GM18526 (cell line): ENCODE measurements around the gene MYD88.

ENCODE experiments used
- POLR2A ChIP-seq: IDR thresholded peaks from 3 replicates; pipeline ENCODE4 v1.6.1; 2011; ENCODE audit not compliant: insufficient read length; ENCODE audit errors: extremely low read depth

MYD88 gene

DNA sequence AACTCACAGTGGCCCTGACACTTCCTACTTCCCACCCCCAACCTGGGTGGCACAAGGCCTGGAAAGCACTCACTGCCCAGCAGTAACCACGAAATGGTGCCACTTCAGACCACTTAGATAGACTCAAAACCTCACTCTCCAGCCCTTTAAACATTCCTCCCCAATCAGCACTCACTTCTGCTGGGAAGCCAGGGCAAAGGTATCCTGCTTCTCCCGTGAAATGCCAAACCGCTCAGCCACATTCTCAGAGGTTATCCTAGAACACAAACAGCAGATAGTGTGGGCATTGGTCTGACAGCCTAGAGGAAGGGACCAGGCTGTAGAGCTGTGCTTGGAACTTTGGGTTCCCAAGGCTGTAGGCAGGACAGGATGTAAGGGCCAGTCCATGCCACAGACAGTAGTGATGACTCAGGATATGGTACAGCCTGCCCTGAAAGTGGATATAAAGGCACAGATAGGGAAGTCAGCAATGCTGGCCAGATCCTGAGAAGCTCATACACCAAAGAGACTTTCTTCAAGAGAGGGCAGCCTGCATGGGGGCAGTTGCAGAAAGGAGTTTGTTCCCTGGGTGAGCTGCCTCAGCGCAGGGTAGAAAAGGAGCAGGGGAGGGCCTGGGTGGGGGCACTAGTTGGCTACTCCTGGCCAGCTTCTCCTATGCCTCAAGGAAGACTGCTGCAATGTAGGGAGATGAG, 10.7 kb upstream of the MYD88 start:
- no peak for TF ChIP-seq POLR2A

- TF ChIP-seq POLR2A = no peak
These were observed 10.2 kb upstream of the MYD88 start for GRCh38 chr3:38128303-38128655.

GRCh38 chr3:38129058-38129457, 9.4 kb upstream of the MYD88 start:
- TF ChIP-seq POLR2A = no peak

GRCh38 chr3:38130631-38131065, 7.8 kb upstream of the MYD88 start:
- no peak for TF ChIP-seq POLR2A

GRCh38 chr3:38131621-38132369, 6.7 kb upstream of the MYD88 start:
- TF ChIP-seq POLR2A = no peak

DNA sequence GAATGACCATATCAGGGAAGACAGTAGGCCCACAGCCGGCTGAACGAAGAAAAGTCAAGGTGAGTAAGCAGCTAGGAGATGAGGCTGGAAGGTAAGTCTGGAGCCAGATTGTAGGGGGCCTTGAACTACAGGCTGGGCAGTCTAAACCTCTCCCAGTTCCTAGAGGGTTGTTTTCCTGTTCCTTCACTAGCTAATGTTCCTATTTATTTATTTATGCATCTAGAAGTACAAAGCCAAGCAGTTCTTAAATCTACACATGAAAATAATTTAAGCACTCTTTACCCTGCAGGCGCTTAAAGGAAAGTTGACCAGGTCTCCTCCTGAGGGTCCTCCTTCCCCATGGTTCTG, 5.3 kb upstream of the MYD88 start:
- no peak for TF ChIP-seq POLR2A

GRCh38 chr3:38133557-38134405, 4.7 kb upstream of the MYD88 start:
- TF ChIP-seq POLR2A = no peak

- no peak for TF ChIP-seq POLR2A
These were observed 2.1 kb upstream of the MYD88 start for GRCh38 chr3:38136393-38136776.

- peak; percentile 81 for TF ChIP-seq POLR2A
These were observed 1.5 kb upstream of the MYD88 start, which contains the start of gene ACAA1 for GRCh38 chr3:38136777-38137614. Gene ACAA1 (minus strand): TSS chr3:38137127. CDS start chr3:38137035, 92 bp downstream.

DNA sequence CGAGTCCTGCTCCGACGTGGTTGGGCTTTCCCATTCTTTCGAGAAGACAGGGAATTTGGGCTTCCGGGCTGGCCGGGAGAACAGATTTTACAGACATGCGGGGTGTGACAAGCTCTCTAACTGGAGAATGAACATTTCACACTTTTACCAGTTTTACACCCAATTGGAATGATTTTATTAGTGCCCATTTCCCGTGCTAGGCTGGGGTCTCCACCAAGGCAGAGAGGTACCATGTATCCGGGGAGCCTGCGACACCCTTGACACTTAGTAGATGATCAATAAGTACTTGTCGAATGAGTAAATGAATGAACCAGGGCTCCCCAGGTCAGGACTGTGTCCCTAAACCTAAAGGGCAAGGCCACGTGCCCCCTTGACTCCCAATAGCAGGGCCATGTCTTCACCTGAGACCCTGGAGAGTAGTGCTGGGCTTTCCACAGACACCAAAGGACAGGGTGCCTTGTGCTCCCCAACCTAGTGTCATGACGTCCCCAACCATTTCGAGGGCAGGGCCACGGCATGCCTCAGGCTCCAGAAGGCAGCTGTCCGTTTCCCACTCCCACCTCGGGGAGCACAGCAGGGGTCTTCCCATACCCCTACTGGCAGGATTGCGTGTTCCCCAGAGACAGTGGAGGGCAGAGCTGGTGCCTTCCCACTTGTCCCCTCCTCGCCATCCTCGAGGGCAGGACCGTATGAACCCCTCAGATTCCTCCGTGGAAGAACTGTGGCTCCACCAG, 679 bp upstream of the MYD88 start:
- TF ChIP-seq POLR2A = no peak

DNA sequence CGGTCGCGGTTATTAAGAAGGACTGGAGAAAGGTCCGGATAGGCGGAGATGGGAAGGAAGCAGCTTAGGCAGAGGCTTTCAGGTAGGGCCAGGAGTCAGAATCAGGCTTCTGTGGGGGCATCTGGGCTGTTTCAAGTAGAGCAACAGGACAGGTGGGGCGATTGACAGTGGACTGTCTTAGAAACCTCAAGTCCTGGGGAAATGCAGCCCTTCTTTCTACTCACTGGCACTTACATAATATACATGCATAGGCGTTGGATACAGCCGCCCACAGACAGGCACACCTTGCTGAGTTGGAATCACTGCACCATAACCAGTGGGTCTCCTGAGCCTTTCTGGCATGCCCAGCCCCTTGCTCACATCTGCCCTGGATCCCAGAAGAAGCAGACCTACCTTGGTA, 730 bp downstream of the MYD88 start:
- no peak for TF ChIP-seq POLR2A

GRCh38 chr3:38139652-38140051, 1.2 kb downstream of the MYD88 start:
- TF ChIP-seq POLR2A = no peak

DNA sequence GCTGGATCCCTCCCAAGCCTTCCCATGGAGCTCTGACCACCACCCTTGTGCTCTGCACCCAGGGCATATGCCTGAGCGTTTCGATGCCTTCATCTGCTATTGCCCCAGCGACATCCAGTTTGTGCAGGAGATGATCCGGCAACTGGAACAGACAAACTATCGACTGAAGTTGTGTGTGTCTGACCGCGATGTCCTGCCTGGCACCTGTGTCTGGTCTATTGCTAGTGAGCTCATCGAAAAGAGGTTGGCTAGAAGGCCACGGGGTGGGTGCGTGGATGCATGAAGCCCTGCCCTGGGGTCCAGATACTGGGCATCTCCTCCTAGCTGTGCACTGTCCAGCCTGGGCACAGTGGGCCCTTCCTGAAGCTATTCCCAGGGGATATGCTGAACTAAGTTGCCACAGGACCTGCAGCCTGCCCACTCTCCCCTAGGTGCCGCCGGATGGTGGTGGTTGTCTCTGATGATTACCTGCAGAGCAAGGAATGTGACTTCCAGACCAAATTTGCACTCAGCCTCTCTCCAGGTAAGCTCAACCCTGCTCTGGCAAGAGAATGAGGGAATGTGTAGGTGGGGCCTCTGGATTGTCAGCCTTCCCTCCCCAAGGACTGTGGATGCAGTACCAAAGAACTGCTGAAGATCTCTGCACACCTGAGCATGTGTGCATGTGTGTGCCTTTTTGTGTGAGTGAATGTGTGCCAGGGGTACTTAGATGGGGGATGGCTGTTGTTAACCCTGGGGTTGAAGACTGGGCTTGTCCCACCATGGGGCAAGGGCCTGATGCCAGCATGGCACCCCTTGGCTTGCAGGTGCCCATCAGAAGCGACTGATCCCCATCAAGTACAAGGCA, 2.1 kb downstream of the MYD88 start:
- TF ChIP-seq POLR2A = no peak
